A673 (cell line): ENCODE results near the gene SUPT5H. TPM values are rescaled to one million over a fixed set of nuclear protein-coding genes. Genes with fewer than 3 reads are reported as not detected.

Source experiments
- BruUV-seq: library from RNA; stranded (reverse); fragments of 400-500 nt; replicated peaks from 2 replicates; lab custom pipeline; 2021; lab: Mats Ljungman, UMichigan
- CTCF ChIA-PET: fragments of 300-600 bp; sonication (Branson Sonifier 250); formaldehyde crosslinking; loops from one replicate; lab custom pipeline; 2022; ENCODE audit warnings: antibody characterized with exemption; lab: Charles Lee
- POLR2A ChIA-PET: fragments of 300-600 bp; sonication (Branson Sonifier 250); formaldehyde crosslinking; loops from one replicate; lab custom pipeline; 2022; ENCODE audit warnings: antibody characterized with exemption; ENCODE audit not compliant: low non-redundant PET; lab: Charles Lee
- DNase-seq: peaks from one replicate; pipeline ENCODE4 v3.0.0-alpha.2; 2015; ENCODE audit warnings: low spot score
- H3K27ac ChIP-seq: fragments of 200-600 bp; sonication (generic); 2 replicates; pipeline ENCODE4 v1.5.1; 2016; ENCODE audit warnings: mixed run types, low read depth, mild to moderate bottlenecking, mixed read lengths, antibody characterized with exemption, low read length; ENCODE audit not compliant: poor library complexity, severe bottlenecking
- H3K27me3 ChIP-seq: fragments of 200-600 bp; sonication (generic); replicated peaks from 2 replicates; pipeline ENCODE4 v1.6.1; 2017; ENCODE audit warnings: mixed run types, low read depth, mild to moderate bottlenecking, mixed read lengths, antibody characterized with exemption, low read length; ENCODE audit not compliant: insufficient read depth, poor library complexity
- H3K36me3 ChIP-seq: fragments of 200-600 bp; sonication (generic); 2 replicates; pipeline ENCODE4 v1.6.1; 2016; ENCODE audit warnings: mixed run types, mild to moderate bottlenecking, mixed read lengths, antibody characterized with exemption, low read length; ENCODE audit not compliant: insufficient read depth, poor library complexity, severe bottlenecking
- H3K4me1 ChIP-seq: fragments of 200-600 bp; sonication (generic); 2 replicates; pipeline ENCODE4 v1.6.1; 2017; ENCODE audit warnings: mixed run types, mild to moderate bottlenecking, mixed read lengths, antibody characterized with exemption, low read length; ENCODE audit not compliant: insufficient read depth, poor library complexity, severe bottlenecking
- H3K4me3 ChIP-seq: fragments of 200-600 bp; sonication (generic); 2 replicates; pipeline ENCODE4 v1.5.1; 2016; ENCODE audit warnings: low read depth, mixed run types, mild to moderate bottlenecking, mixed read lengths, low read length; ENCODE audit not compliant: poor library complexity, severe bottlenecking
- H3K9me3 ChIP-seq: fragments of 200-600 bp; sonication (generic); 2 replicates; pipeline ENCODE4 v1.6.1; 2016; ENCODE audit warnings: mixed run types, low read depth, mild to moderate bottlenecking, mixed read lengths, antibody characterized with exemption, low read length; ENCODE audit not compliant: poor library complexity, severe bottlenecking
- EZH2 ChIP-seq: fragments of 200-600 bp; sonication (generic); IDR thresholded peaks from 2 replicates; pipeline ENCODE4 v1.6.1; 2017; ENCODE audit warnings: borderline replicate concordance, low read depth, mild to moderate bottlenecking, mixed read lengths, antibody characterized with exemption, low read length; ENCODE audit not compliant: poor library complexity, severe bottlenecking
- intact Hi-C: fragments of 100-400 bp; cut with micrococcal nuclease; formaldehyde crosslinking; loops from one replicate; pipeline ENCODE4 v1.10.0; 2022; ENCODE audit not compliant: unreplicated experiment
- total RNA-seq: library from RNA; stranded (reverse); gene quantifications from 2 replicates; pipeline ENCODE4 v1.2.3, GENCODE V29; 2021
- TF ChIP-seq, protein P1 (sequence below): fragments of 300-800, 200-600 bp; sonication (generic); conservative IDR thresholded peaks from 2 replicates; pipeline ENCODE4 v1.5.1; 2017; ENCODE audit warnings: low read depth, mild to moderate bottlenecking, antibody characterized with exemption, low read length, moderate library complexity, mixed read lengths

Gene SUPT5H
- total RNA-seq, 1 experiment from 2014 or later: 169 TPM

DNA sequence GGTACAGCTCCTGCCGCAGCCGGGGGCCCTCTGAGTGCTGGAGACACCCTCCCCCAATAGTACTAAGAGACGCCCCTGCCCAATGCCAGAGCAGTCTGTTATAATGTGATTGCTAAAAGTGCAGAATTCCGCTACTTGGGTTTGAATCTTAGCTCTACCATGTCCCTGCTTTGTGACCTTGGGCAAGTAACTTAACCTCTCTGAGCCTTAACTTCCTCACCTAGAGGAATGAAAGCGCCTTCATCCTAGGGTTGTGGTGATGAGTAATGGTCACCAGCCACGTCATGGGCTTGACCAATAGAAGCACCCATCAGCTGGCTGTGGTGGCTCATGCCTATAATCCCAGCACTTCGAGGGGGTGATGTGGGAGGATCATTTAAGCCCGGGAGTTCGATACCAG, 26.4 kb upstream of the SUPT5H start:
- POLR2A ChIA-PET: interaction anchor here (1.1 kb wide), 1 partner anchor 17 kb away, joined by 6 read pairs; the partner anchor contains the start of gene RPS16
- BruUV-seq: no TSS peak
- TF ChIP-seq, protein P1, sequence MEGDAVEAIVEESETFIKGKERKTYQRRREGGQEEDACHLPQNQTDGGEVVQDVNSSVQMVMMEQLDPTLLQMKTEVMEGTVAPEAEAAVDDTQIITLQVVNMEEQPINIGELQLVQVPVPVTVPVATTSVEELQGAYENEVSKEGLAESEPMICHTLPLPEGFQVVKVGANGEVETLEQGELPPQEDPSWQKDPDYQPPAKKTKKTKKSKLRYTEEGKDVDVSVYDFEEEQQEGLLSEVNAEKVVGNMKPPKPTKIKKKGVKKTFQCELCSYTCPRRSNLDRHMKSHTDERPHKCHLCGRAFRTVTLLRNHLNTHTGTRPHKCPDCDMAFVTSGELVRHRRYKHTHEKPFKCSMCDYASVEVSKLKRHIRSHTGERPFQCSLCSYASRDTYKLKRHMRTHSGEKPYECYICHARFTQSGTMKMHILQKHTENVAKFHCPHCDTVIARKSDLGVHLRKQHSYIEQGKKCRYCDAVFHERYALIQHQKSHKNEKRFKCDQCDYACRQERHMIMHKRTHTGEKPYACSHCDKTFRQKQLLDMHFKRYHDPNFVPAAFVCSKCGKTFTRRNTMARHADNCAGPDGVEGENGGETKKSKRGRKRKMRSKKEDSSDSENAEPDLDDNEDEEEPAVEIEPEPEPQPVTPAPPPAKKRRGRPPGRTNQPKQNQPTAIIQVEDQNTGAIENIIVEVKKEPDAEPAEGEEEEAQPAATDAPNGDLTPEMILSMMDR: no peak
- no peak for TF ChIP-seq EZH2
- Histone ChIP-seq H3K27me3 (no peaks in the 10 kb centered on the region), H3K4me1 (peaks cover 15% of the 10 kb centered on the region), H3K36me3 (peaks cover 51% of the 10 kb centered on the region), H3K4me3 (no peak overlapping the region), H3K9me3 (no peaks in the 10 kb centered on the region), H3K27ac (no peak overlapping the region)
- DNase-seq: no peak
- intact Hi-C loops: no loop called here
- CTCF ChIA-PET: no interaction called here

DNA sequence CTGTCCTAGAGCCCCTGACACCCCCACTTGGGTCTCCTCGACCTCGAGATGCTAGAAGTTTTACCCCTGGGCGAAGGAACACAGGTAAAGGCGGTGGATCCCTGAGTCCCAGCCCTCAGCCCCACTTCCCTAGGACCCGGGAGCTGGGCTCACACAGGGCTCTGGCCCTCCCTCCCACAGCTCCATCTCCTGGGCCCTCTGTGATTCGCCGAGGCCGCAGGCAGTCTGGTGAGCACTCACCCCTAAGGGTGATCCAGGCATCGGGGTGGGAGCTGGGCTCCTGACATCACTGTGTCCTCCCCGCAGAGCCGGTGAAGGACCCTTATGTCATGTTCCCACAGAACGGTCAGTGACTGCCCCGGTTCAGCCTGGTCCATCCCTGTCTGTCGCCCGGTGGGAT, 24.6 kb upstream of the SUPT5H start:
- CTCF ChIA-PET: interaction anchor here (0.6 kb wide), 1 partner anchor 248 kb away, joined by 5 read pairs; no protein-coding TSS in a partner anchor
- Histone ChIP-seq H3K9me3 (no peaks in the 10 kb centered on the region), H3K4me1 (peaks cover 2% of the 10 kb centered on the region), H3K4me3 (no peak overlapping the region), H3K36me3 (peaks cover 55% of the 10 kb centered on the region), H3K27me3 (no peaks in the 10 kb centered on the region), H3K27ac (no peak overlapping the region)
- BruUV-seq: no TSS peak
- DNase-seq: no peak
- POLR2A ChIA-PET: interaction anchor here (1.5 kb wide), 1 partner anchor 15 kb away, joined by 7 read pairs; the partner anchor contains the start of gene RPS16
- no peak for TF ChIP-seq EZH2
- TF ChIP-seq, protein P1: no peak
- intact Hi-C loops: no loop called here

DNA sequence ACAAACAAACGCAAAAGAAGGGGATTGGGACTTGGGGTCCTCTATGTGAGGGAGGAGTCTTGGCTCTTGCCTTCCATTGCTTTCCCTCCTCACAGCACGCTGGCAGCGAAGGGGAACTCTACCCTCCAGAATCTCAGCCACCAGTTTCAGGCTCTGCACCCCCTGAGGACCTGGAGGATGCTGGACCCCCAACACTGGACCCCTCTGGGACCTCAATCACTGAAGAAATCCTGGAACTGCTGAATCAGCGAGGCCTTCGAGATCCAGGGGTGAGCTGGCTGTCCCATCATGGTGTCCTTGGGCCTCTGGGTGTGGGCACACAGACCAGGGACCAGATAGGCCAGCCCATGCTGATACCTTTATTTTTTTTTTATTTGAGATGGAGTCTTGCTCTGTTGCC, 23.4 kb upstream of the SUPT5H start:
- H3K4me3 ChIP-seq: no peak overlapping the region
- CTCF ChIA-PET: no interaction called here

More for the DNA sequence above, 23.4 kb upstream of the SUPT5H start:
- no peaks in the 10 kb centered on the region for H3K9me3 ChIP-seq
- no peaks in the 10 kb centered on the region for H3K4me1 ChIP-seq
- no peak overlapping the region for H3K27ac ChIP-seq
- DNase-seq: no peak
- intact Hi-C loops: no loop called here
- peaks cover 44% of the 10 kb centered on the region for H3K36me3 ChIP-seq
- H3K27me3 ChIP-seq: no peaks in the 10 kb centered on the region
- BruUV-seq: no TSS peak
- TF ChIP-seq EZH2: no peak
- TF ChIP-seq, protein P1: no peak
- POLR2A ChIA-PET: interaction anchor here (1.5 kb wide), 1 partner anchor 14 kb away, joined by 7 read pairs; the partner anchor contains the start of gene RPS16
